Activated CD4-positive, alpha-beta memory T cell treated with anti-CD3 and anti-CD28 coated beads, Interleukin-2, amount 10 ng/mL, durations not matched to agents 7 days and 5 days (primary cell): ENCODE results near the gene MALT1. TPM values are rescaled to one million over a fixed set of nuclear protein-coding genes. Genes with fewer than 3 reads are reported as not detected.

Experiments
- CTCF ChIA-PET: fragments of 350-600 bp; sonication (Branson Sonifier 250); formaldehyde crosslinking; loops from one replicate; lab custom pipeline; 2021; ENCODE audit warnings: antibody characterized with exemption, inconsistent platforms; lab: Charles Lee
- POLR2A ChIA-PET: fragments of 350-600 bp; sonication (Branson Sonifier 250); formaldehyde crosslinking; loops from one replicate; lab custom pipeline; 2021; ENCODE audit warnings: antibody characterized with exemption; lab: Charles Lee
- DNase-seq: peaks from one replicate; pipeline ENCODE4 v3.0.0-alpha.2; 2020
- H3K27ac Mint-ChIP-seq: one replicate; pipeline ENCODE4 v1.8.0; 2021; ENCODE audit warnings: mild to moderate bottlenecking, mixed read lengths
- H3K27me3 Mint-ChIP-seq: one replicate; pipeline ENCODE4 v1.8.0; 2021; ENCODE audit warnings: mixed read lengths
- H3K36me3 Mint-ChIP-seq: one replicate; pipeline ENCODE4 v1.8.0; 2021; ENCODE audit warnings: low read depth, mixed read lengths
- H3K4me1 Mint-ChIP-seq: one replicate; pipeline ENCODE4 v1.8.0; 2021; ENCODE audit warnings: mixed read lengths
- H3K4me3 Mint-ChIP-seq: one replicate; pipeline ENCODE4 v1.8.0; 2021; ENCODE audit warnings: mild to moderate bottlenecking, mixed read lengths
- H3K9me3 Mint-ChIP-seq: one replicate; pipeline ENCODE4 v1.8.0; 2021; ENCODE audit warnings: mixed read lengths
- total RNA-seq, 2 experiments: library from RNA; stranded (reverse); gene quantifications; one replicate each; pipeline ENCODE4 v1.2.3, GENCODE V29; 2021

MALT1 gene
- total RNA-seq, 2 experiments from 2014 or later = 41.0 to 43.0 TPM

DNA sequence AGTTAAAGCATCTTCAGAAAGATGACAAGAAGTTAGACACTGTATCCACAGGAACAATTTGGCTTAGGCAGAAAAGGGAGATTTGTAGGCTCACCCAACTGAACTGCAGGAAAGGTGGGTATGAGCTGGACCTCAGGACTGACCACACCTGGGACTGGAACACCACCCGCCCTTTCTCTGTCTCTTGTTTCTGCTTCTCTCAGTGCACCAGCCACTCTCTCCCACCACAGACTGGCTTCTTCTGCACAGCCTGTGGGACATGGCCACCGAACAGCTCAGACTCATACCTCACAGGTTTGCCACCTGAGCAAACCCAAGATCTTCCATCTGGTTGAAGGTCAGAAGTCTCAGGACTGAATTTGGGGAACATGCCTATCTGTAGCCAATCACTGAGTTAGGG, 14.2 kb upstream of the MALT1 start:
- Mint-ChIP-seq H3K4me1 (peaks cover 57% of the 10 kb centered on the region), H3K36me3 (peaks cover 41% of the 10 kb centered on the region), H3K27ac (peak overlapping the region; percentile 93), H3K9me3 (peaks cover 7% of the 10 kb centered on the region), H3K4me3 (no peak overlapping the region), H3K27me3 (no peaks in the 10 kb centered on the region)
- no peak for DNase-seq
- POLR2A ChIA-PET = interaction anchor here (5.3 kb wide), 1 partner anchor 14 kb away, joined by 97 read pairs; the partner anchor contains the start of gene MALT1
- CTCF ChIA-PET = interaction anchor here (3.1 kb wide), 1 partner anchor 107 kb away, joined by 17 read pairs; no protein-coding TSS in a partner anchor

DNA sequence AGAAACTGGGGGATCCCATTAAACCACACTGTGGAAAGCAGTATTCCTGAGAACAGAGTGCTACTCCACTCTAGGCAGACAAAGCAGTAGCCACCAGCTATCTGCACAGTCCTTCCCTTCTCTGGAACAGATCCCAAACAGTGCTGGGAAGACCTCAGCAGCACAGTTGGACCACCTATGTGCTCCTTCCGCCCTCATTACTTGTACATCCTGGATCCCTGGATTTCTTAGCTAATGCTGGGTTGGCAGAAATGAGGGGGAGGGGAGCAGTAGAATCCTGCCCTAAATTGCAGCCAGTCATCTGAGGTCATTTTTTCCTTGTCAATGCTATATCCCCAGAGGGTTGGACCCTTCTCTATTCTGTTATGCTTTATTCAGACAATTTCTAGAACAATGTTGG, 13.8 kb upstream of the MALT1 start:
- Mint-ChIP-seq H3K4me3 (peak overlapping the region; percentile 59), H3K27ac (peak overlapping the region; percentile 93), H3K36me3 (peaks cover 39% of the 10 kb centered on the region), H3K9me3 (peaks cover 7% of the 10 kb centered on the region), H3K27me3 (no peaks in the 10 kb centered on the region), H3K4me1 (peaks cover 57% of the 10 kb centered on the region)
- DNase-seq = no peak
- POLR2A ChIA-PET = interaction anchor here (1.1 to 5.3 kb wide), 6 partner anchors 9 to 42 kb away, joined by 3 to 97 read pairs (median 7); partner anchors contain the start of gene MALT1
- CTCF ChIA-PET = interaction anchor here (1.2 to 3.1 kb wide), 2 partner anchors 106 to 124 kb away, joined by 3 to 17 read pairs; no protein-coding TSS in a partner anchor

DNA sequence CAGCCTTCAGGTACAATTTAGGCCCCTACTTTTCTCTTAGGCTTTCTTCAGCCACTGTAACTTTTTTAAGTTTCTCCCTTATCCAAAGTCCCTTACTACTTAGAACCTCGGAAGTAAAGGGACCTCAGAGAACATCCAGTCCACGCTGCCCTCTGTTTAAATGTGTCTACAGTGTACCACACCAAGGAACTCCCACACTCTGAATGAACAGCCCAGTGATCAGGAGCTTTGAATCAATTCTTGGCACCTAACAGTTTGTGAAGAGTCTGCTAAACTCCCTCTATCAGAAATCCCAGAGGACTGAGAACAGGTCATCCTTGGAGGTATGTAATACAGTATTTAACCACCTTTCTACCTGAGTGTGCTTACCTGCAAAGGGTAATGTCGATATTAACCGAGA, 11.6 kb upstream of the MALT1 start:
- peaks cover 23% of the 10 kb centered on the region for H3K36me3 Mint-ChIP-seq
- no peaks in the 10 kb centered on the region for H3K27me3 Mint-ChIP-seq
- peaks cover 4% of the 10 kb centered on the region for H3K9me3 Mint-ChIP-seq
- ChIA-PET POLR2A (interaction anchor here (1.1 to 5.3 kb wide), 3 partner anchors 8 to 45 kb away, joined by 3 to 97 read pairs (median 14); partner anchors contain the start of gene MALT1), CTCF (interaction anchor here (3.1 to 3.5 kb wide), 2 partner anchors 12 to 104 kb away, joined by 17 to 27 read pairs; partner anchors contain the start of gene MALT1)
- H3K27ac Mint-ChIP-seq = no peak overlapping the region
- no peak for DNase-seq
- peaks cover 42% of the 10 kb centered on the region for H3K4me1 Mint-ChIP-seq
- H3K4me3 Mint-ChIP-seq = no peak overlapping the region

DNA sequence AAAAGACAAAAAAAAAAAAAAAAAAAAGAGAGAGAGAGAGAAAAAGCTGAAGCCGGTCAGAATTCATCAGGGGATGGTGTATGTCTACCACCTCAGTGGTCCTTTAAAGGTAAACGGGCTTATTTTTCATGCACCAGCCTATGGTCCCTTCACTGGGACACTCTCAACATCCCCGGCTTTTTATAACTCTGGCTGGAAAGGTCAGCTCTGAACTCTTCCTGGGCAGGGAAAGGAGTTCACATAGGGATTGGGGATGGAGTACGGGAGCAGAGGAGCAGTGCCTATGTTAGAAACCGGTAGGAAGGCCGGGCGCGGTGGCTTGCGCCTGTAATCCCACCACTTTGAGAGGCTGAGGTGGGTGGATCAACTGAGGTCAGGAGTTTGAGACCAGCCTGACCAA, 10.3 kb upstream of the MALT1 start:
- Mint-ChIP-seq H3K4me3 (no peak overlapping the region), H3K36me3 (peaks cover 20% of the 10 kb centered on the region), H3K9me3 (peaks cover 4% of the 10 kb centered on the region), H3K27ac (no peak overlapping the region), H3K4me1 (peaks cover 42% of the 10 kb centered on the region), H3K27me3 (peaks cover 3% of the 10 kb centered on the region)
- ChIA-PET CTCF (interaction anchor here (3.5 kb wide), 1 partner anchor 10 kb away, joined by 27 read pairs; the partner anchor contains the start of gene MALT1), POLR2A (interaction anchor here (0.7 to 5.3 kb wide), 2 partner anchors 10 to 98 kb away, joined by 3 to 97 read pairs; partner anchors contain the start of gene MALT1)
- DNase-seq = no peak

DNA sequence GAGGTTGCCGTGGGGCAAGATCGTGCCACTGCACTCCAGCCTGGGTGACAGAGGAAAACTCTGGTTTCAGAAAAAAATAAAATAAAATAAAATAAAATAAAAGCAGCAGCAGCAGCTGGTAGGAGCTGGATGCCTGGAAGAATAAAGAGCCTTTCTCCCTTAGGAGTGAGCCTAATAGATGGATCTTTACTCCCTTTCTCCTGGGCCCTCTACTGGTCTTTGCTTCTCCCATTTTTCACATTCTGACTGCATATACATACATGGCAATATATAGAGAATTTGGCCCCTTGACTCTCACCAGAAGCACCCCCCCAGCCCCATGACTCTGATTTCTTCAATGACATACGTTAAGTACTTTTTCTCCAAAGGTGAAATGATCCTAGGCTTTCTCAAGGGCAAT, 9.8 kb upstream of the MALT1 start:
- H3K27me3 Mint-ChIP-seq = peaks cover 3% of the 10 kb centered on the region
- ChIA-PET CTCF (interaction anchor here (3.5 kb wide), 1 partner anchor 10 kb away, joined by 27 read pairs; the partner anchor contains the start of gene MALT1), POLR2A (interaction anchor here (0.7 to 5.3 kb wide), 2 partner anchors 9 to 98 kb away, joined by 3 to 97 read pairs; partner anchors contain the start of gene MALT1)
- DNase-seq = no peak
- peaks cover 3% of the 10 kb centered on the region for H3K9me3 Mint-ChIP-seq
- peaks cover 43% of the 10 kb centered on the region for H3K4me1 Mint-ChIP-seq
- no peak overlapping the region for H3K27ac Mint-ChIP-seq
- no peak overlapping the region for H3K4me3 Mint-ChIP-seq
- H3K36me3 Mint-ChIP-seq = peaks cover 20% of the 10 kb centered on the region

DNA sequence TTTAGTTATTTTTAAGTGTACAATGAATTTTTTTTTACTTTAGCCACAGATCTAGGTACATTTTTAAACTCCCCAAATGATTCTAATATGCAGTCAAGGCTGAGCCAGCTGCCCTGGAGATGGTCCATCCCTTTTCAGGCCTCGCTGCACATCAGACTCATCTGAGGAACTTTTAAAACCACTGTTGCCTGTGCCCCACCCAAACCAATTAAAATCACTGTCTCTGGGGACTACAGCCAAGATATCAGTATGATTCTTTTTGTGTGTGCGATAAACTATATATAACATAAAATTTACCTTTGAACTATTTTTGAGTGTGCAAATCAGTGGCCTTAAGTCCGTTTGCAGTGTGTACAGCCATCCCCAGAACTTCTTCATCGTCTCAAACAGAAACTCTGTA, 9.1 kb upstream of the MALT1 start:
- H3K4me3 Mint-ChIP-seq = no peak overlapping the region
- peaks cover 15% of the 10 kb centered on the region for H3K36me3 Mint-ChIP-seq
- no peaks in the 10 kb centered on the region for H3K9me3 Mint-ChIP-seq
- peaks cover 38% of the 10 kb centered on the region for H3K4me1 Mint-ChIP-seq
- ChIA-PET CTCF (no interaction called here), POLR2A (interaction anchor here (5.3 kb wide), 1 partner anchor 9 kb away, joined by 97 read pairs; the partner anchor contains the start of gene MALT1)
- DNase-seq = no peak
- no peak overlapping the region for H3K27ac Mint-ChIP-seq
- H3K27me3 Mint-ChIP-seq = peaks cover 3% of the 10 kb centered on the region

DNA sequence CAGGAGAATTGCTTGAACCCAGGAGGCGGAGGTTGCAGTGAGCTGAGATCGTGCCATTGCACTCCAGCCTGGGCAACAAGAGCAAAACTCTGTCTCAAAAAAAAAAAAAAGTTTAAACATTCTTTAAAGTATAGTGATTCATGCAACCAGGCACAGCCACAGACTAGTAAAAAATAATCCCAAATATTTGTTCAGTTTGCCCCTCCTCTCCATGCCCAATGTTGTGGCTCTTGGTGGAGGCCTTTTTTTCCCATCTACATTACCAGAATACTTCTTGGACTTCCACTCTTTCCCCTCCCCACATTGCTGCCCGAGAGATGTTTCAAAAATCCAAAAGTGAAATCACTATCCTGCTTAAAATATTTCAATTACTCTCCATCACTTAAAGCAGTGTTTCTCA, 5.1 kb upstream of the MALT1 start:
- Mint-ChIP-seq H3K9me3 (no peaks in the 10 kb centered on the region), H3K4me1 (peaks cover 33% of the 10 kb centered on the region), H3K27ac (no peak overlapping the region), H3K4me3 (no peak overlapping the region), H3K27me3 (peaks cover 3% of the 10 kb centered on the region), H3K36me3 (no peaks in the 10 kb centered on the region)
- DNase-seq = no peak
- ChIA-PET CTCF (no interaction called here), POLR2A (interaction anchor here (1.2 kb wide), 1 partner anchor 8 kb away, joined by 5 read pairs; no protein-coding TSS in a partner anchor)

DNA sequence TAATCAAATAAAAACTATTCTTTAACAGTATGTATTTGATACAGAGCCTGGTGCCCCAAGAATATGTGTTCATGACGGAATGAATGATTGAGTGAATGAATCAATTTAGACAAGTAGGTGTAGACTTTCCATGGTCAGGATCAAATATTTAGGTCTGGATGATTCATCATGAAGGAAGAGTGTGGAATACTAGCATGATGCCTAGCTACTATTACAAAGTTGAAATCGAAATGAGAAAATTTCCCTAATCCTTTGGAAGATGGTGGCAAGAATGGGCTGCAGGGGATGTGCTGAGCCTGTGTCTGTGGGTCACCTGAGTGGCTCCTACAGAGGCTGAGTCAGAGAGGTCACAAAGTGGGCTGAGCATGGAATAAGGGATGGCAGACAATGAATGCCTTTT, 3.1 kb upstream of the MALT1 start:
- peaks cover 36% of the 10 kb centered on the region for H3K4me1 Mint-ChIP-seq
- POLR2A ChIA-PET = interaction anchor here (1.0 kb wide), 2 partner anchors 9 to 53 kb away, joined by 3 read pairs; no protein-coding TSS in a partner anchor
- H3K4me3 Mint-ChIP-seq = no peak overlapping the region
- peaks cover 3% of the 10 kb centered on the region for H3K27me3 Mint-ChIP-seq
- no peak for DNase-seq
- H3K9me3 Mint-ChIP-seq = no peaks in the 10 kb centered on the region
- CTCF ChIA-PET = interaction anchor here (0.7 kb wide), 1 partner anchor 10 kb away, joined by 3 read pairs; no protein-coding TSS in a partner anchor
- peaks cover 5% of the 10 kb centered on the region for H3K36me3 Mint-ChIP-seq
- H3K27ac Mint-ChIP-seq = no peak overlapping the region

DNA sequence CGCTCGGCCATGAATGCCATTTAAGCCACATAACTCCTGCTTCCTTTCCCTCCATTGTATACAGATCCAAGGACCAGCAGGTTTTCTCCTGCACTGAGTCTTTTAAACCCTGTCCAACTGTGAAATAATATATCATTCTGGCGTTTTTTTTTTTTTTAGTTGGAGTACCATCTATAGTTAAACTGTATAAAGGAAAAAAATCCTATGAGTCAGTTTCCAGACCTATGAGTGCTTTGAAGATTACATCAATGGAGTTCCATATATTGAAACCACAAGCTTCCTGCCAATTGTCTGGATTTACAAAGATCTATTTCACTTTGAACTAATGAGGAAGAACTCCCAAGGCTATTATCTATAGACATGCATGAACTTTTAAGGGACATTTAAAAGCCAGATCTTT, 2.4 kb upstream of the MALT1 start:
- CTCF ChIA-PET = interaction anchor here (0.7 kb wide), 1 partner anchor 11 kb away, joined by 3 read pairs; no protein-coding TSS in a partner anchor
- Mint-ChIP-seq H3K27ac (no peak overlapping the region), H3K9me3 (no peaks in the 10 kb centered on the region), H3K4me3 (no peak overlapping the region), H3K4me1 (peaks cover 41% of the 10 kb centered on the region), H3K27me3 (peaks cover 3% of the 10 kb centered on the region), H3K36me3 (peaks cover 12% of the 10 kb centered on the region)
- POLR2A ChIA-PET = interaction anchor here (1.0 to 5.3 kb wide), 3 partner anchors 9 to 53 kb away, joined by 3 to 97 read pairs (median 63); no protein-coding TSS in a partner anchor
- DNase-seq = no peak

DNA sequence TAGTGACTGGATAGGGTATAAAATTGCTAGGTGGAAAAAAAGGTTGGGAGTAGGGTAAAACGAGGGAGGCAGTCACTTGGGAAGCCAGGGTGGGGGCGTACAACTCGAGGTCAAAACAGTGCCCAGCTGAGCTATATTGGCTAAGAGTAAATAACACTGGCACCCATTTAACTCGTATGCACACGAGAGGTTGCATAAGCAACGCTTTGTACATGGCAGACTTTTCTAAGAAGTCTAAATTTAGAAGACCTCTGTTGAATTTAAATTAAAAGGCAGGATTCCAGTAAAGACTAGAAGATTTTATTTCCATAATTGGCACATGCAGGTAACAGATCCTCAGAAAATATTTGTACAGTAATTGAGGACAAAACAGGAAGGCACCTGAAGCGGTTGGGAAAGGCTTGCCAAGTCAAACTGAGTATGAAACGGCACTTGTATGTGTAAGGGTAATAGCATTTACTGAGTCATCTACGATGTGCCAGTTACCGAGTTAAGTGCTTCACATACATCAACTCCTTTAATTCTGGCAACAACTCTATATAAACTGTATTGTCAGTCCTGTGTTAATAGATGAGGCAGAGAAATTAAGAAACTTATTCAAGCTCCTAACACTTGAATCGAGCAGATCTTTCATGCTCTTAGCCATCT, 1.4 kb upstream of the MALT1 start:
- peak overlapping the region; percentile 76 for H3K4me3 Mint-ChIP-seq
- ChIA-PET CTCF (interaction anchor here (1.7 to 3.6 kb wide), 4 partner anchors 10 to 94 kb away, joined by 4 to 27 read pairs (median 16); no protein-coding TSS in a partner anchor), POLR2A (interaction anchor here (0.7 to 5.3 kb wide), 14 partner anchors 10 to 191 kb away, joined by 3 to 97 read pairs (median 10); no protein-coding TSS in a partner anchor)
- peaks cover 3% of the 10 kb centered on the region for H3K27me3 Mint-ChIP-seq
- H3K9me3 Mint-ChIP-seq = no peaks in the 10 kb centered on the region
- no peak for DNase-seq
- H3K36me3 Mint-ChIP-seq = peaks cover 22% of the 10 kb centered on the region
- H3K27ac Mint-ChIP-seq = peak overlapping the region; percentile 75
- H3K4me1 Mint-ChIP-seq = peaks cover 51% of the 10 kb centered on the region

DNA sequence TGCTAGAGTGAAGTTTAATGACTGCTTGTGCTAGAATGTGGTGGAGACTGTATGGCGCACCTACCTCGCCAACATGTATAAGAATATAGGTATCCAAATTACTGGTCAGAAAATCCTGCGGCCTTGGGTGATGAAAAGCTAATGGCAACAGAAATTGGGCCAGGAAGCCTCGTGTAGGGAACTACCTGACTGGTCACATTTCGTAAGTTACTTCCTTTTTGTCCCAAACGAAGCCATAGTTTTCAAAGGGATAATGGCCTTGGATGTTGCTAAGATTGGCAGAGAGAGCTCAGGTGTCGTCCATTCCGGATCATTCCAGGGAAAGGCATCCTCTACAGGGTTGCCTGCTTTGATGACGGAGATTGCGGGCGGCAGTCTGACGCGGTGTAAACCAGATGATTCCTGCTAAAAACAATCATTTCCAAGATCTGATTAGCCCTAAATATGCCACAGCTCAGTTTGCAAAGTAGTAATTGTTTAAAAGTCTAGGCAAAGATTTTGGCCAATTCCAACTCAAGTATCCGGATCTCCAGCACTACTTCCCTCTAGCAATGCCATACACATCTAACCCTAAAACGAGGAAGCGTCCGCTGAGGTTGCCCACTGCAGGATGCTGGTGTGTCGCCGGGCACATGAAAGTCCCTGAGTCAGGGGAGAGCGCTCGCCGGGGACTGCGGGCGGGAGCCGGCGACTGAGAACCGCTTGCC, 708 bp upstream of the MALT1 start:
- H3K4me1 Mint-ChIP-seq = peaks cover 55% of the 10 kb centered on the region

More for the DNA sequence above, 708 bp upstream of the MALT1 start:
- H3K9me3 Mint-ChIP-seq = no peaks in the 10 kb centered on the region
- CTCF ChIA-PET = interaction anchor here (0.6 to 3.6 kb wide), 11 partner anchors 11 to 270 kb away, joined by 3 to 27 read pairs (median 7); no protein-coding TSS in a partner anchor
- peak overlapping the region; percentile 76 for H3K4me3 Mint-ChIP-seq
- H3K27ac Mint-ChIP-seq = peak overlapping the region; percentile 75
- peaks cover 22% of the 10 kb centered on the region for H3K36me3 Mint-ChIP-seq
- POLR2A ChIA-PET = interaction anchor here (0.7 to 5.3 kb wide), 28 partner anchors 9 to 472 kb away, joined by 3 to 97 read pairs (median 6); no protein-coding TSS in a partner anchor
- H3K27me3 Mint-ChIP-seq = peaks cover 2% of the 10 kb centered on the region
- DNase-seq = no peak
